ENCODE measurements around the gene ASPSCR1. TPM values are rescaled to one million over a fixed set of nuclear protein-coding genes. Genes with fewer than 3 reads are reported as not detected.

Gene ASPSCR1
- total and polyA plus RNA-seq, 8 donors = 11.7 to 143 (median 55.6) TPM

DNA sequence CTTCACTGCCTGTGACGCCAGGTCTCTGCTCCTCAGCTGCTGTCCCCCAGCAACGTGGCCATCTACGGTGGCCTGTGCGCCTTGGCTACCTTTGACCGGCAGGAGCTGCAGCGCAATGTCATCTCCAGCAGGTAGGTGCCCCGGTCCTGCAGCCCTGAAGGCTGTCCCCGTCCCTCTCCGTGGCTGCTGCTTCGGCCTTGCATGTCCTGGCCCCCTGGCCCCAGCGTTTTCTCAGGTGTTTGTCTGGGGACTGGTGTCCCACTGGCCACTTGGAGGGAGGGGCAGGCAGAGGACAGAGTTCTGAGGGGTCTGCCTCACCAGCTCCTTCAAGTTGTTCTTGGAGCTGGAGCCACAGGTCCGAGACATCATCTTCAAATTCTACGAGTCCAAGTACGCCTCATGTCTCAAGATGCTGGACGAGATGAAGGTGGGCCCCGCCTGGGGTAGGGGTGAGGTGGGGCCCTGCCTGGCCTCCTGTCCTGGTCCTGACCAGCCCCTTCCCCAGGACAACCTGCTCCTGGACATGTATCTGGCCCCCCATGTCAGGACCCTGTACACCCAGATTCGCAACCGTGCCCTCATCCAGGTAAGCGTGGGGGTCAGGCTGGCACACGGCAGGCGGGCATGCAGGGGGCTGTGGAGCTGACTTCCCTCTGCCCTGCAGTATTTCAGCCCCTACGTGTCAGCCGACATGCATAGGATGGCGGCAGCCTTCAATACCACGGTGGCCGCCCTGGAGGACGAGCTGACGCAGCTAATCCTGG lies 78.7 kb downstream of the ASPSCR1 start:
- Histone ChIP-seq H3K4me1 (peaks cover 18 to 34% (median 25%) of the 10 kb centered on the region in 4 donors), H3K36me3 (peaks cover 63 to 81% (median 79%) of the 10 kb centered on the region in 4 donors), H3K27ac (no peak overlapping the region), H3K9me3 (no peaks in the 10 kb centered on the region), H3K4me3 (no peak overlapping the region), H3K27me3 (no peaks in the 10 kb centered on the region)
- DNase-seq = no peak
- intact Hi-C loops (cut with DNase I; ENCODE audit: low total_unique reads) = no loop called here
- TF ChIP-seq POLR2AphosphoS5 (IDR thresholded peaks at IDR 0.05) (no peak), POLR2A (IDR thresholded peaks at IDR 0.05) (no peak), EP300 (IDR thresholded peaks at IDR 0.05) (no peak)
- TF ChIP-seq, protein P1, sequence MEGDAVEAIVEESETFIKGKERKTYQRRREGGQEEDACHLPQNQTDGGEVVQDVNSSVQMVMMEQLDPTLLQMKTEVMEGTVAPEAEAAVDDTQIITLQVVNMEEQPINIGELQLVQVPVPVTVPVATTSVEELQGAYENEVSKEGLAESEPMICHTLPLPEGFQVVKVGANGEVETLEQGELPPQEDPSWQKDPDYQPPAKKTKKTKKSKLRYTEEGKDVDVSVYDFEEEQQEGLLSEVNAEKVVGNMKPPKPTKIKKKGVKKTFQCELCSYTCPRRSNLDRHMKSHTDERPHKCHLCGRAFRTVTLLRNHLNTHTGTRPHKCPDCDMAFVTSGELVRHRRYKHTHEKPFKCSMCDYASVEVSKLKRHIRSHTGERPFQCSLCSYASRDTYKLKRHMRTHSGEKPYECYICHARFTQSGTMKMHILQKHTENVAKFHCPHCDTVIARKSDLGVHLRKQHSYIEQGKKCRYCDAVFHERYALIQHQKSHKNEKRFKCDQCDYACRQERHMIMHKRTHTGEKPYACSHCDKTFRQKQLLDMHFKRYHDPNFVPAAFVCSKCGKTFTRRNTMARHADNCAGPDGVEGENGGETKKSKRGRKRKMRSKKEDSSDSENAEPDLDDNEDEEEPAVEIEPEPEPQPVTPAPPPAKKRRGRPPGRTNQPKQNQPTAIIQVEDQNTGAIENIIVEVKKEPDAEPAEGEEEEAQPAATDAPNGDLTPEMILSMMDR (IDR thresholded peaks at IDR 0.05) = no peak
- WGBS, 5 donors = 84 to 89% (median 89%) methylated on average over 17 to 28 of the region's 28 CpGs

DNA sequence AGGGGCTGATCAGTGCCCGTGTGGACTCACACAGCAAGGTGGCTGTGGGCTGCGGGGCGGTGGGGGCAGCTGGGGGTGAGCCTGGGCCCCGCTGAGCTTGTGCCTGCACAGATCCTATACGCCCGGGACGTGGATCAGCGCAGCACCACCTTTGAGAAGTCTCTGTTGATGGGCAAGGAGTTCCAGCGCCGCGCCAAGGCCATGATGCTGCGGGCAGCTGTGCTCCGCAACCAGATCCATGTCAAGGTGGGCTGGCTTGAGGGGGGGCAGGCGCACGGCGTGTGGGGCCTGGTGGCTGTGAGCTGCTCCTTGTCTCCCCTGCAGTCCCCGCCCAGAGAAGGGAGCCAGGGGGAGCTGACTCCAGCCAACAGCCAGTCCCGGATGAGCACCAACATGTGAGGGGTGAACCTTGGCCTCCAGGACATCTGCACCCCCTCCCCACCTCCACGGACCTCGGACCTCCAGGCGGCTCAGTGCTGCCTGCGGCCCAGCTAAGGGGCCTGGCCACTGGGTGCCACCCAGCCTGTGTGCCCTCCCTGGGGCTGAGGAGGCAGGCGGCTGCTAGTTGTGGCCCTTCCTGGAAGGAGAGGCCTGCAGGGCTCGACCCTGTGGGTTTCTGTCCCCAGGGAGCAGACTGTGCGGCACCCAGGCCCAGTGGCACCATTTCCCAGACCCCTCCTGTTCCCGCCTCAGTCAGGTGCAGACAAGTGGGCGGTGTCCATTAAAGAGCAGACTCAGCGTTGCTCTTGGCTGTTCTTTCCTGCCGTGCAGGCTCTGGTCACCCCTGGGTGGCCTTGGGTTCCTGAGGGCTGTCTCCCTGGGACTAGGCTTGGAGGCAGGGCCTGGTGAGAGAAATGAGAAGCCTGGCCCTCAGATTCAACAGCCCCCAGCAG lies 79.5 kb downstream of the ASPSCR1 start:
- WGBS, 5 donors = 79 to 92% (median 83%) methylated on average over 14 to 29 of the region's 29 CpGs
- Histone ChIP-seq H3K27ac (no peak overlapping the region), H3K36me3 (peaks cover 67 to 89% (median 87%) of the 10 kb centered on the region in 4 donors), H3K27me3 (no peaks in the 10 kb centered on the region), H3K9me3 (no peaks in the 10 kb centered on the region), H3K4me3 (no peak overlapping the region), H3K4me1 (peaks cover 18 to 33% (median 24%) of the 10 kb centered on the region in 4 donors)
- intact Hi-C loops (cut with DNase I; ENCODE audit: low total_unique reads) = no loop called here
- DNase-seq = no peak
- TF ChIP-seq, protein P1 (IDR thresholded peaks at IDR 0.05) = no peak
- TF ChIP-seq EP300 (IDR thresholded peaks at IDR 0.05) = no peak
- no peak for TF ChIP-seq POLR2A (IDR thresholded peaks at IDR 0.05)
- no peak for TF ChIP-seq POLR2AphosphoS5 (IDR thresholded peaks at IDR 0.05)

- Histone ChIP-seq H3K4me1 (peaks cover 6 to 26% (median 15%) of the 10 kb centered on the region in 4 donors), H3K9me3 (no peaks in the 10 kb centered on the region), H3K27ac (peak overlapping the region in 1 of 5 donors; percentile 5), H3K27me3 (no peaks in the 10 kb centered on the region), H3K36me3 (peaks cover 80 to 100% (median 99%) of the 10 kb centered on the region in 4 donors), H3K4me3 (no peak overlapping the region)
- DNase-seq = peak in 1 of 2 donors; percentile 42
- intact Hi-C loops (cut with DNase I; ENCODE audit: low total_unique reads) = no loop called here
- TF ChIP-seq EP300 (IDR thresholded peaks at IDR 0.05) (no peak), POLR2A (IDR thresholded peaks at IDR 0.05) (no peak), POLR2AphosphoS5 (IDR thresholded peaks at IDR 0.05) (no peak)
- TF ChIP-seq, protein P1 (IDR thresholded peaks at IDR 0.05) = peak in 1 of 7 experiments; percentile 7
- WGBS, 5 donors = 61 to 83% (median 63%) methylated on average over 10 to 17 of the region's 17 CpGs
These were observed 80.9 kb downstream of the ASPSCR1 start for GRCh38 chr17:82058230-82058854.

DNA sequence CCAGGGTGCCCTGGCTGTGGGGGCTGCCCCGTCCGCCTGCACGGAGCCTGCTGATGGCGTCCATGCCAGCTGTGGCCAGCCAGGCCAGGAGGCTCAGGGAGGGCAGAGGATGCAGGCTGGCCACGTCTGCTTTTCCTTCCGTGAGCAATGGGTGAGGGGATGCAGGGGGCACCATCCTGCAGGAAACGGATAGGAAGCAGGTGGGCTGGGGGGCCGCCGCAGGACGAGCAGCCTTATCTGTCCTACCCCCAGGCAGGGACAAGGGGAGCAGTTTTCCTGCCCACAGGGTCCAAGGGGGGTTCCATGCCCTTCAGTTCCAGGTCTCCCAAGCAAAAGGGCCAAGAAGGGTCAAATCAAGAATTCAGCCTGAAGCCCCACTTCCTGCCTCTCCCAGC lies 81.4 kb downstream of the ASPSCR1 start:
- 74 to 89% (median 85%) methylated on average over 10 of the region's 10 CpGs for WGBS, 5 donors
- intact Hi-C loops (cut with DNase I; ENCODE audit: low total_unique reads) = no loop called here

More for the DNA sequence above, 81.4 kb downstream of the ASPSCR1 start:
- Histone ChIP-seq H3K9me3 (no peaks in the 10 kb centered on the region), H3K36me3 (peaks cover 81 to 100% (median 100%) of the 10 kb centered on the region in 4 donors), H3K27me3 (no peaks in the 10 kb centered on the region), H3K4me1 (peaks cover 4 to 26% (median 15%) of the 10 kb centered on the region in 4 donors), H3K4me3 (no peak overlapping the region), H3K27ac (peak overlapping the region in 1 of 5 donors; percentile 5)
- DNase-seq = no peak
- TF ChIP-seq EP300 (IDR thresholded peaks at IDR 0.05) = no peak
- TF ChIP-seq, protein P1 (IDR thresholded peaks at IDR 0.05) = no peak
- no peak for TF ChIP-seq POLR2AphosphoS5 (IDR thresholded peaks at IDR 0.05)
- TF ChIP-seq POLR2A (IDR thresholded peaks at IDR 0.05) = no peak

Data from stomach (tissue), 9 donors.